A673 (cell line): ENCODE results near the gene UST.

Experiments
- CTCF ChIP-seq: fragments of 300-800, 200-600 bp; sonication (generic); conservative IDR thresholded peaks from 2 replicates; pipeline ENCODE4 v1.5.1; 2017; ENCODE audit warnings: low read depth, mild to moderate bottlenecking, antibody characterized with exemption, low read length, moderate library complexity, mixed read lengths
- EZH2 ChIP-seq: fragments of 200-600 bp; sonication (generic); IDR thresholded peaks from 2 replicates; pipeline ENCODE4 v1.6.1; 2017; ENCODE audit warnings: borderline replicate concordance, low read depth, mild to moderate bottlenecking, mixed read lengths, antibody characterized with exemption, low read length; ENCODE audit not compliant: poor library complexity, severe bottlenecking

GRCh38 chr6:148762231-148762630 is 15.4 kb downstream of the UST start:
- no peak for TF ChIP-seq EZH2
- TF ChIP-seq CTCF, result no peak
